ENCODE data around the gene GUF1. TPM values are rescaled to one million over a fixed set of nuclear protein-coding genes. Genes with fewer than 3 reads are reported as not detected.

Gene GUF1
- total RNA-seq, 2 experiments from 2014 or later: 24.0 to 34.7 TPM

DNA sequence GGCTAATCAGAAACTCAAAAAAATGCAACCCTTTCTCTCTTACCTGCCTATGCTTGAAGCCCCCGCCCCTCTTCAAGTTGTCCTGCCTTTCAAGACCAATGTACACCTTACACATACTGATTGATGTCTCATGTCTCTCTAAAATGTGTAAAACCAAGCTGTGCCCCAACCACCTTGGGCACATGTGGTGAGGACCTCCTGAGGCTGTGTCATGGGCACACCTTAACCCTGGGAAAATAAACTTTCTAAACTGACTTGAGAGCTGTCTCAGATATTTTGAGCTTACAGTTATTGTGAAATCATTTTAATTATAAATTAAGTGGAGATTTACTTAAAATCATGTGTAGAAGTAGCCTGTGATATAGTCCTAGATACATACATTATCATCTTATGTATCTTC, 22.2 kb downstream of the GUF1 start:
- no peak for TF ChIP-seq EZH2phosphoT487 (IDR thresholded peaks at IDR 0.05; ENCODE audit: borderline replicate concordance, low read depth, low read length)
- TF ChIP-seq, protein P1, sequence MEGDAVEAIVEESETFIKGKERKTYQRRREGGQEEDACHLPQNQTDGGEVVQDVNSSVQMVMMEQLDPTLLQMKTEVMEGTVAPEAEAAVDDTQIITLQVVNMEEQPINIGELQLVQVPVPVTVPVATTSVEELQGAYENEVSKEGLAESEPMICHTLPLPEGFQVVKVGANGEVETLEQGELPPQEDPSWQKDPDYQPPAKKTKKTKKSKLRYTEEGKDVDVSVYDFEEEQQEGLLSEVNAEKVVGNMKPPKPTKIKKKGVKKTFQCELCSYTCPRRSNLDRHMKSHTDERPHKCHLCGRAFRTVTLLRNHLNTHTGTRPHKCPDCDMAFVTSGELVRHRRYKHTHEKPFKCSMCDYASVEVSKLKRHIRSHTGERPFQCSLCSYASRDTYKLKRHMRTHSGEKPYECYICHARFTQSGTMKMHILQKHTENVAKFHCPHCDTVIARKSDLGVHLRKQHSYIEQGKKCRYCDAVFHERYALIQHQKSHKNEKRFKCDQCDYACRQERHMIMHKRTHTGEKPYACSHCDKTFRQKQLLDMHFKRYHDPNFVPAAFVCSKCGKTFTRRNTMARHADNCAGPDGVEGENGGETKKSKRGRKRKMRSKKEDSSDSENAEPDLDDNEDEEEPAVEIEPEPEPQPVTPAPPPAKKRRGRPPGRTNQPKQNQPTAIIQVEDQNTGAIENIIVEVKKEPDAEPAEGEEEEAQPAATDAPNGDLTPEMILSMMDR (conservative IDR thresholded peaks at IDR 0.05; ENCODE audit: low read length): no peak
- BruUV-seq (replicated peaks): TSS peak; percentile 26
- Histone ChIP-seq H3K4me1 (ENCODE audit: insufficient read depth, low read length, poor library complexity, severe bottlenecking) (no peaks in the 10 kb centered on the region), H3K4me2 (ENCODE audit: low read length) (no peak overlapping the region), H3K4me3 (ENCODE audit: low read depth, low read length, poor library complexity, severe bottlenecking) (no peak overlapping the region), H2AFZ (ENCODE audit: low read length) (no peak overlapping the region), H3K36me3 (ENCODE audit: insufficient read depth, low read length) (peaks cover 92% of the 10 kb centered on the region), H3K9me2 (ENCODE audit: insufficient read depth, low read length) (no peaks in the 10 kb centered on the region), H3K79me2 (ENCODE audit: insufficient read depth, low read depth, low read length) (no peaks in the 10 kb centered on the region), H4K20me1 (ENCODE audit: insufficient read depth, low read length) (0 out of 2 replicates have a peak, but pooled peaks cover 6% of the 10 kb centered on the region), H3K27ac (ENCODE audit: low read depth, low read length, poor library complexity, severe bottlenecking) (no peak overlapping the region), H3K9me3 (ENCODE audit: low read length) (no peaks in the 10 kb centered on the region)
- ChIA-PET CTCF (ENCODE audit: unreplicated experiment) (no interaction called here), POLR2A (interaction anchor here (1.2 kb wide), 2 partner anchors 9 to 29 kb away, joined by 4 to 5 read pairs; no protein-coding TSS in a partner anchor)
- DNase-seq (ENCODE audit: low spot score): no peak
- intact Hi-C loops (cut with micrococcal nuclease; ENCODE audit: unreplicated experiment): no loop called here

DNA sequence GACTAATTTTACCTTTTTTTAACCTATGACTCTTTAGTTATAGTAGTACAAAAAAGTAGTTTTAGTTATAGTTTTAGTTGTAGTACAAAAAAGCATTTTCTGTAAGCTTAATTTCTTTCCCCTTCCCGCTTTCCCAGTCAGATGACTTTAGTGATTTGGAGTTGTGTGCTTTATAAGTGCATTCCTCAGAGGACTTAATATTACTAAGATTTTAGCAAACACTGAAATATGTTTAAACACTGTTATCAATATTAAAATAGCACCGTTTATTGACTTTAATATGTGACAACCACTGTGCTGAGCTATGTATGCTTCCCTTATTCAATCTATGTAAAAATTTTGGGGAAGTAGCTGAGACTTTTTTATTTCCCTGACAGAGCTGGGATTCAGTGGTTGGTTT, 22.8 kb downstream of the GUF1 start:
- POLR2A ChIA-PET: interaction anchor here (0.6 to 1.8 kb wide), 5 partner anchors 8 to 28 kb away, joined by 3 to 5 read pairs (median 4); partner anchors contain the start of gene GUF1
- TF ChIP-seq, protein P1 (conservative IDR thresholded peaks at IDR 0.05; ENCODE audit: low read length): no peak
- no peak for TF ChIP-seq EZH2phosphoT487 (IDR thresholded peaks at IDR 0.05; ENCODE audit: borderline replicate concordance, low read depth, low read length)
- CTCF ChIA-PET (ENCODE audit: unreplicated experiment): no interaction called here
- H3K9me2 ChIP-seq (ENCODE audit: insufficient read depth, low read length): no peaks in the 10 kb centered on the region
- no peak overlapping the region for H2AFZ ChIP-seq (ENCODE audit: low read length)
- no TSS peak for BruUV-seq (replicated peaks)
- no peaks in the 10 kb centered on the region for H3K9me3 ChIP-seq (ENCODE audit: low read length)
- DNase-seq (ENCODE audit: low spot score): no peak
- intact Hi-C loops (cut with micrococcal nuclease; ENCODE audit: unreplicated experiment): no loop called here
- no peak overlapping the region for H3K4me3 ChIP-seq (ENCODE audit: low read depth, low read length, poor library complexity, severe bottlenecking)
- no peak overlapping the region for H3K4me2 ChIP-seq (ENCODE audit: low read length)
- H3K27ac ChIP-seq (ENCODE audit: low read depth, low read length, poor library complexity, severe bottlenecking): no peak overlapping the region
- H3K79me2 ChIP-seq (ENCODE audit: insufficient read depth, low read depth, low read length): no peaks in the 10 kb centered on the region
- 0 out of 2 replicates have a peak, but pooled peaks cover 6% of the 10 kb centered on the region for H4K20me1 ChIP-seq (ENCODE audit: insufficient read depth, low read length)
- no peaks in the 10 kb centered on the region for H3K4me1 ChIP-seq (ENCODE audit: insufficient read depth, low read length, poor library complexity, severe bottlenecking)
- peaks cover 92% of the 10 kb centered on the region for H3K36me3 ChIP-seq (ENCODE audit: insufficient read depth, low read length)

DNA sequence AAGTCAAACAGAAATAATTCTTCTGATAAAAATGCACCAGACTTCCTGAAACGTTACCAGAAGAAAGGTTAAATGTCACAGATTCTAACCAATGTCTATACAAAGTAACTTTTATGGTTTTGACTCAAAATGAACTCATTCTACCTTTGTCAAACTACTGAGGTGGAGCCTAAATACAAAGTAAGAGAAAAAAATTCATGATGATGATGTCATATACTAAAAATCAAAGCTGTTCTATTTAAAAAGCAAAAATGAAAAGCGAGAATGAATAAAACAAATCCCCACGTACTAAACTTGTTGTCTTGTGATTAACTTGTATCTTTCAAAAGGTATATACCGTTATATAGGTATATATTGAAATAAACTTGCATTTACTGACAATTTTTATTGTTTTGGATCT, 26.5 kb downstream of the GUF1 start:
- no peak for DNase-seq (ENCODE audit: low spot score)
- Histone ChIP-seq H3K4me1 (ENCODE audit: insufficient read depth, low read length, poor library complexity, severe bottlenecking) (no peaks in the 10 kb centered on the region), H3K9me3 (ENCODE audit: low read length) (no peaks in the 10 kb centered on the region), H3K4me3 (ENCODE audit: low read depth, low read length, poor library complexity, severe bottlenecking) (no peak overlapping the region), H4K20me1 (ENCODE audit: insufficient read depth, low read length) (0 out of 2 replicates have a peak, but pooled peaks cover 6% of the 10 kb centered on the region), H3K79me2 (ENCODE audit: insufficient read depth, low read depth, low read length) (no peaks in the 10 kb centered on the region), H3K9me2 (ENCODE audit: insufficient read depth, low read length) (no peaks in the 10 kb centered on the region), H3K36me3 (ENCODE audit: insufficient read depth, low read length) (peaks cover 87% of the 10 kb centered on the region), H3K4me2 (ENCODE audit: low read length) (no peak overlapping the region), H2AFZ (ENCODE audit: low read length) (no peak overlapping the region), H3K27ac (ENCODE audit: low read depth, low read length, poor library complexity, severe bottlenecking) (no peak overlapping the region)
- ChIA-PET POLR2A (interaction anchor here (1.1 kb wide), 1 partner anchor 13 kb away, joined by 3 read pairs; no protein-coding TSS in a partner anchor), CTCF (ENCODE audit: unreplicated experiment) (no interaction called here)
- intact Hi-C loops (cut with micrococcal nuclease; ENCODE audit: unreplicated experiment): no loop called here
- no TSS peak for BruUV-seq (replicated peaks)
- TF ChIP-seq EZH2phosphoT487 (IDR thresholded peaks at IDR 0.05; ENCODE audit: borderline replicate concordance, low read depth, low read length): no peak
- TF ChIP-seq, protein P1 (conservative IDR thresholded peaks at IDR 0.05; ENCODE audit: low read length): no peak

Data from OCI-LY7 (cell line).